Fibroblast of the aortic adventitia (primary cell): ENCODE measurements around the gene AADACL3. TPM values are rescaled to one million over a fixed set of nuclear protein-coding genes. Genes with fewer than 3 reads are reported as not detected.
A peak's percentile ranks its signal among the peaks of the same experiment; 100 is the strongest.

Source experiments
- DNase-seq: peaks from one replicate; pipeline ENCODE4 v3.0.0-alpha.2; 2010; ENCODE audit warnings: low read depth
- H3K4me3 ChIP-seq: 2 replicates; pipeline ENCODE4 v1.5.1; 2011; ENCODE audit warnings: low read depth, mild to moderate bottlenecking, control low read depth, low read length, moderate library complexity
- CTCF ChIP-seq: IDR thresholded peaks from 2 replicates; pipeline ENCODE4 v1.5.1; 2011; ENCODE audit warnings: mild to moderate bottlenecking, low read length, control low read depth, inconsistent platforms; ENCODE audit not compliant: insufficient read depth
- total RNA-seq: library from RNA; depleted of rRNA; stranded (reverse); fragments of >200 nt; gene quantifications from 2 replicates; pipeline ENCODE4 v1.2.3, GENCODE V29; 2012; ENCODE audit warnings: low replicate concordance

The AADACL3 gene
- total RNA-seq, 1 donor, result not detected

- no peak for TF ChIP-seq CTCF
- H3K4me3 ChIP-seq, result no peak overlapping the region
- DNase-seq, result no peak
Measured at GRCh38 chr1:12738934-12739333, 23.0 kb downstream of the AADACL3 start.

- DNase-seq, result no peak
- H3K4me3 ChIP-seq, result no peak overlapping the region
- TF ChIP-seq CTCF, result no peak
Measured at GRCh38 chr1:12739613-12740012, 23.7 kb downstream of the AADACL3 start.

- no peak for DNase-seq
- no peak for TF ChIP-seq CTCF
- no peak overlapping the region for H3K4me3 ChIP-seq
Measured at GRCh38 chr1:12741946-12742345, 26.0 kb downstream of the AADACL3 start.

- no peak for TF ChIP-seq CTCF
- DNase-seq, result peak; percentile 72
- no peak overlapping the region for H3K4me3 ChIP-seq
Measured at GRCh38 chr1:12745126-12745991, 29.4 kb downstream of the AADACL3 start.

- no peak within 1 kb of the TSS for H3K4me3 ChIP-seq
- no peak for TF ChIP-seq CTCF
- DNase-seq, result peak; percentile 25
Measured at GRCh38 chr1:12745992-12746323, 30.0 kb downstream of the AADACL3 start, which contains the start of gene CFAP107. Gene CFAP107 (plus strand): TSS chr1:12746200. CDS start chr1:12746431, 231 bp downstream.

GRCh38 chr1:12748778-12749355 is 33.0 kb downstream of the AADACL3 start:
- TF ChIP-seq CTCF, result no peak
- no peak overlapping the region for H3K4me3 ChIP-seq
- no peak for DNase-seq

- DNase-seq, result no peak
- H3K4me3 ChIP-seq, result no peak overlapping the region
- no peak for TF ChIP-seq CTCF
Measured at GRCh38 chr1:12754738-12755137, 38.8 kb downstream of the AADACL3 start.
